ENCODE data around the gene ATAD3A.

DNA sequence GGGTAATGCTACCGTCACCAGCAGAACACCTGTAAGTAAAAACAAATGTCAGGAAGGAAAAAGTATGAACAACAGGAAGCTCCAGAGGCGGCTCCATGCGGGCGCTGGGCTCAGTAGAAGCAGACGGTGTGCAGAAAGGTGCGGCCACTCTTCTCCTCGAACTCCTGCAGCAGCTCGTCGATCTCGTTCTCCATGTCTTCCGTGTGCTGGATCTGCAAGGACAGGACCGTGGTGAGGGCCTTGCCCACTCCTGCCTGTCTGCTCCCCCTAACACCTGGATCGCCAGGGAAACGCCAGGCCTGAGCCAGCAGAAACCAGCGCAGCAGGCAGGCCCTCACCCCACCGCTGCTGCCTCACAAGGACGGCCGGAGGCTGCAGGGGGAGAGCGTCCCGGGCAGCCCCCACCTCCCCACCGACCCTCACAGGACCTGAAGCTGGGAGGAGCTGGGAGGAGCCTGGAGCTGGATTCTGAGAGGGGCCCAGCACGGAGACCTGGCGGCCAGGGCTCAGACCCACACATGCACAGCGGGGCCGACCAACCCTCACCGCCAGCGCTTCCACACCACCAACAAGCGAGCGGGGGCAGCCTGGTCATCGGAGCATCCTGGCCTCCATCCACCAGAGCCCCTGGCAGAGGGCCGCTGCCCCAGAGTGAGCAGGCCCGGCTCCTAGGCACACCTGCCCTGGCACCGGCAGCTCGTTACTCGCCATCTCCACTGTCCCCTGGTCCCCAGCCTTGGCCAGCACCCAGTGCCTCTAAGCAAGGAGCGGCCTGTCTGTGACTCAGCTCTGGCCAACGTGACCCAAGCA lies 30.2 kb downstream of the ATAD3A start:
- no peak for TF ChIP-seq POLR3G (IDR thresholded peaks at IDR 0.05; ENCODE audit: extremely low read depth, insufficient read length, insufficient replicate concordance)
- no peak for TF ChIP-seq RFX5 (IDR thresholded peaks at IDR 0.05; ENCODE audit: low read depth, low read length)
- no peak for TF ChIP-seq TRIM24 (IDR thresholded peaks at IDR 0.05)
- TF ChIP-seq NFYB (IDR thresholded peaks at IDR 0.05; ENCODE audit: extremely low read depth, insufficient read length), result no peak
- TF ChIP-seq EZH2 (IDR thresholded peaks at IDR 0.05; ENCODE audit: borderline replicate concordance, low read depth, low read length), result no peak
- TF ChIP-seq BHLHE40 (IDR thresholded peaks at IDR 0.05; ENCODE audit: low read length), result no peak
- TF ChIP-seq BACH1 (tag; IDR thresholded peaks at IDR 0.05), result no peak
- TF ChIP-seq, protein P1, sequence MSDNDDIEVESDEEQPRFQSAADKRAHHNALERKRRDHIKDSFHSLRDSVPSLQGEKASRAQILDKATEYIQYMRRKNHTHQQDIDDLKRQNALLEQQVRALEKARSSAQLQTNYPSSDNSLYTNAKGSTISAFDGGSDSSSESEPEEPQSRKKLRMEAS (CRISPR knock-in tag; IDR thresholded peaks at IDR 0.05), result no peak
- TF ChIP-seq, protein P2, sequence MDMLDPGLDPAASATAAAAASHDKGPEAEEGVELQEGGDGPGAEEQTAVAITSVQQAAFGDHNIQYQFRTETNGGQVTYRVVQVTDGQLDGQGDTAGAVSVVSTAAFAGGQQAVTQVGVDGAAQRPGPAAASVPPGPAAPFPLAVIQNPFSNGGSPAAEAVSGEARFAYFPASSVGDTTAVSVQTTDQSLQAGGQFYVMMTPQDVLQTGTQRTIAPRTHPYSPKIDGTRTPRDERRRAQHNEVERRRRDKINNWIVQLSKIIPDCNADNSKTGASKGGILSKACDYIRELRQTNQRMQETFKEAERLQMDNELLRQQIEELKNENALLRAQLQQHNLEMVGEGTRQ (CRISPR knock-in tag; IDR thresholded peaks at IDR 0.05), result no peak
- TF ChIP-seq, protein P3, sequence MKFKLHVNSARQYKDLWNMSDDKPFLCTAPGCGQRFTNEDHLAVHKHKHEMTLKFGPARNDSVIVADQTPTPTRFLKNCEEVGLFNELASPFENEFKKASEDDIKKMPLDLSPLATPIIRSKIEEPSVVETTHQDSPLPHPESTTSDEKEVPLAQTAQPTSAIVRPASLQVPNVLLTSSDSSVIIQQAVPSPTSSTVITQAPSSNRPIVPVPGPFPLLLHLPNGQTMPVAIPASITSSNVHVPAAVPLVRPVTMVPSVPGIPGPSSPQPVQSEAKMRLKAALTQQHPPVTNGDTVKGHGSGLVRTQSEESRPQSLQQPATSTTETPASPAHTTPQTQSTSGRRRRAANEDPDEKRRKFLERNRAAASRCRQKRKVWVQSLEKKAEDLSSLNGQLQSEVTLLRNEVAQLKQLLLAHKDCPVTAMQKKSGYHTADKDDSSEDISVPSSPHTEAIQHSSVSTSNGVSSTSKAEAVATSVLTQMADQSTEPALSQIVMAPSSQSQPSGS (CRISPR knock-in tag; IDR thresholded peaks at IDR 0.05), result no peak

Measured in K562 (cell line).